Bronchial epithelial cell (primary cell): ENCODE measurements around the gene WDR36. TPM values are rescaled to one million over a fixed set of nuclear protein-coding genes. Genes with fewer than 3 reads are reported as not detected.

Source experiments
- DNase-seq: peaks from one replicate; pipeline ENCODE4 v3.0.0-alpha.2; 2010; ENCODE audit warnings: low read depth
- FAIRE-seq: peaks from 2 replicates; lab custom pipeline; 2011; peaks lifted over from hg19 to GRCh38; lab: Jason Lieb, UNC
- H3K27me3 ChIP-seq: 2 replicates; pipeline ENCODE4 v1.5.1; 2011; ENCODE audit warnings: low read length; ENCODE audit not compliant: control insufficient read depth, insufficient read depth
- H3K36me3 ChIP-seq: 2 replicates; pipeline ENCODE4 v1.5.1; 2011; ENCODE audit warnings: low read length; ENCODE audit not compliant: control insufficient read depth, insufficient read depth
- H3K4me3 ChIP-seq: 2 replicates; pipeline ENCODE4 v1.5.1; 2011; ENCODE audit warnings: mild to moderate bottlenecking, low read depth, low read length, control low read depth
- CTCF ChIP-seq: IDR thresholded peaks from 2 replicates; pipeline ENCODE4 v1.5.1; 2011; ENCODE audit warnings: mild to moderate bottlenecking, moderate library complexity, low read length, control low read depth, inconsistent platforms; ENCODE audit not compliant: insufficient read depth, severe bottlenecking
- total RNA-seq: library from RNA; depleted of rRNA; stranded (reverse); fragments of >200 nt; gene quantifications from 2 replicates; pipeline ENCODE4 v1.2.1, GENCODE V29; 2014

The WDR36 gene
- total RNA-seq, 1 donor from 2014 or later: 55.3 TPM

- no peak for TF ChIP-seq CTCF
- Histone ChIP-seq H3K27me3 (peaks cover 2% of the 10 kb centered on the region), H3K4me3 (no peak within 1 kb of the TSS), H3K36me3 (no peaks in the 10 kb centered on the region)
- no peak for DNase-seq
- FAIRE-seq: no peak
These were observed 20.7 kb upstream of the WDR36 start, which contains the start of gene TSLP for GRCh38 chr5:111071413-111071812. TSS of gene TSLP (plus strand) at chr5:111071713. CDS start at chr5:111071891, 178 bp downstream.

- no peak for DNase-seq
- H3K4me3 ChIP-seq: peak overlapping the region; percentile 53
- H3K27me3 ChIP-seq: peaks cover 2% of the 10 kb centered on the region
- H3K36me3 ChIP-seq: no peaks in the 10 kb centered on the region
- no peak for FAIRE-seq
- TF ChIP-seq CTCF: peak; percentile 19
These were observed 19.0 kb upstream of the WDR36 start for GRCh38 chr5:111072949-111073682.

GRCh38 chr5:111074244-111074643 lies 17.9 kb upstream of the WDR36 start:
- FAIRE-seq: no peak
- TF ChIP-seq CTCF: no peak
- Histone ChIP-seq H3K4me3 (peak overlapping the region; percentile 53), H3K36me3 (no peaks in the 10 kb centered on the region), H3K27me3 (peaks cover 2% of the 10 kb centered on the region)
- peak; percentile 42 for DNase-seq

- Histone ChIP-seq H3K4me3 (no peak overlapping the region), H3K36me3 (no peaks in the 10 kb centered on the region), H3K27me3 (peaks cover under 1% of the 10 kb centered on the region)
- DNase-seq (peak; percentile 99), FAIRE-seq (no peak)
- TF ChIP-seq CTCF: no peak
These were observed 16.6 kb upstream of the WDR36 start for GRCh38 chr5:111075520-111075919.

- H3K4me3 ChIP-seq: no peak overlapping the region
- no peaks in the 10 kb centered on the region for H3K27me3 ChIP-seq
- no peak for TF ChIP-seq CTCF
- H3K36me3 ChIP-seq: no peaks in the 10 kb centered on the region
- DNase-seq (no peak), FAIRE-seq (no peak)
These were observed 16.1 kb upstream of the WDR36 start for GRCh38 chr5:111076091-111076490.
